ENCODE measurements around the gene FRMD1. TPM values are rescaled to one million over a fixed set of nuclear protein-coding genes. Genes with fewer than 3 reads are reported as not detected.

The FRMD1 gene
- total RNA-seq, 1 experiment from 2014 or later, result 0.57 TPM

DNA sequence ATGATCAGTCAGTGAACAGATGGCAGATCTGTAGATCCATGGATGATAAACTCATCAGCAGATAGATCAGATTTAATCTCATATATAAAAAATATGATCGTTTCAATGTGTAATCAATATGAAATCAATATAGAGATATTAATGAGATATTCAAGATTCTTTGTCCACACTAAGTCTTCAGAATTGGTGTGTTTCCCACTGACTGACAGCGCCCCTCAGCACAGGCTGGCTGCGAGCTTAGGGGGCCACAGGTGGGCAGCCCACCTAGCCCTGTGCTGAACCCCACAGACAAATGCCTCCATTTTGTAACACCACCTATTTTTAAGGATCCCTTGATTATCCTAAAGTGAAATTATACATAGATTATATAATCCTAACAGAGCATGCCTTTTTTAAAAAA lies 32.3 kb downstream of the FRMD1 start (continued):
- TF ChIP-seq NR2C2 (CRISPR knock-in tag; IDR thresholded peaks at IDR 0.05) (no peak), IRF2 (CRISPR knock-in tag; IDR thresholded peaks at IDR 0.05; ENCODE audit: borderline replicate concordance, low read depth) (no peak), ZNF138 (CRISPR knock-in tag; conservative IDR thresholded peaks at IDR 0.05) (no peak), EMX1 (CRISPR knock-in tag; IDR thresholded peaks at IDR 0.05) (no peak), GABPB1 (CRISPR knock-in tag; IDR thresholded peaks at IDR 0.05) (no peak)

DNA sequence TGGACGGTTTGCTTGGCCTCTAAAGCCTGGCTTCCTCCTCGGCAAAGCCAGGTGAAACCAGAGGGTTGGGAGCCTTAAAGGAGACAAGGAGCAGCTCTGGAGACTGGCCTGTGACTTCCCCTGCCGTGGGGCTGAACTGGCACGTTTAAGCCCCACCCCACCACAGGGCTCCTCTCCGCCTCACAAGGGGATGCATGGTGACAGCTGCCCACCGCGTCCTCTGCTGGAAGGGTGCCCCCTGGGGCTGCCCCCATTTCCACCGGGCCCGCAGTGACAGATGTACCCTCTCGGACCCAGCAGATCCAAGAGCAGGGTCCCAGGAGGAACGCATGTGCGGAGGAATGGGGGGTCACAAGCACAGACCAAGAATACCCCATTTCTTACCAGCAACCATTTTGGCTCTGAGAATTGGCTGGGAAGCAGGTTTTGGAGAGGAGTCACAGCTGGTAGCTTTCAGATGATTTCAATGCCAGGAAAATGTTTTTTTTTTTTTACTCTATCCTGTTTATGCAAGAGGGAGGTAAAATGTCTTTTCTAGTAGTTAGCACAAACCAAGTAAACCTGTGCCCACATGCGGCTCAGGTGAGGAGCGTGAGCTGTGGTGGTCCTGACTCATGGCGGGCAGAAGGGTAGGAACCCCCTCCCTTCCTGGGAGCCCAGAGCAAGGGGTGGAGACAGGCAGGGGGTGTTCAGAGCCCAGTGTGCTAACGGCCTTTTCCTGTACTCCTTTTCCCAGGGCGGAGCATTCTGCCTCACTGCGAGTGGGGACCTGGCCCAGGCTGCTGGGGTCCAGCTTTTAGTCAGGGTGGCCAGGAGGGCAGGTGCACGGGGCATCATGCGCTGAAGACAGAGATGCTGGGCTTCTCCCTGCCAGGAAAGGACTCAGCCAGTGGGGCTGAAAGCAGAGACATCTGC lies 33.0 kb downstream of the FRMD1 start:
- Mint-ChIP-seq H3K27me3 (ENCODE audit: low read depth) (0 out of 2 replicates have a peak, but pooled peaks cover 2% of the 10 kb centered on the region), H3K4me1 (no peaks in the 10 kb centered on the region), H3K27ac (peak overlapping the region; percentile 45; the same call in 1 of the 2 replicates), H3K9me3 (peaks cover 5% of the 10 kb centered on the region), H3K36me3 (peaks cover 8% of the 10 kb centered on the region), H3K4me3 (no peak overlapping the region)
- no peak for ATAC-seq
- no peak for DNase-seq (ENCODE audit: low spot score)
- TF ChIP-seq, protein P1, sequence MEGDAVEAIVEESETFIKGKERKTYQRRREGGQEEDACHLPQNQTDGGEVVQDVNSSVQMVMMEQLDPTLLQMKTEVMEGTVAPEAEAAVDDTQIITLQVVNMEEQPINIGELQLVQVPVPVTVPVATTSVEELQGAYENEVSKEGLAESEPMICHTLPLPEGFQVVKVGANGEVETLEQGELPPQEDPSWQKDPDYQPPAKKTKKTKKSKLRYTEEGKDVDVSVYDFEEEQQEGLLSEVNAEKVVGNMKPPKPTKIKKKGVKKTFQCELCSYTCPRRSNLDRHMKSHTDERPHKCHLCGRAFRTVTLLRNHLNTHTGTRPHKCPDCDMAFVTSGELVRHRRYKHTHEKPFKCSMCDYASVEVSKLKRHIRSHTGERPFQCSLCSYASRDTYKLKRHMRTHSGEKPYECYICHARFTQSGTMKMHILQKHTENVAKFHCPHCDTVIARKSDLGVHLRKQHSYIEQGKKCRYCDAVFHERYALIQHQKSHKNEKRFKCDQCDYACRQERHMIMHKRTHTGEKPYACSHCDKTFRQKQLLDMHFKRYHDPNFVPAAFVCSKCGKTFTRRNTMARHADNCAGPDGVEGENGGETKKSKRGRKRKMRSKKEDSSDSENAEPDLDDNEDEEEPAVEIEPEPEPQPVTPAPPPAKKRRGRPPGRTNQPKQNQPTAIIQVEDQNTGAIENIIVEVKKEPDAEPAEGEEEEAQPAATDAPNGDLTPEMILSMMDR (IDR thresholded peaks at IDR 0.05), result no peak
- TF ChIP-seq ZNF671 (CRISPR knock-in tag; IDR thresholded peaks at IDR 0.05), result no peak
- TF ChIP-seq KAT7 (CRISPR knock-in tag; IDR thresholded peaks at IDR 0.05; ENCODE audit: borderline replicate concordance), result no peak
- no peak for TF ChIP-seq NR1H2 (CRISPR knock-in tag; IDR thresholded peaks at IDR 0.05)
- TF ChIP-seq CREB1 (CRISPR knock-in tag; IDR thresholded peaks at IDR 0.05), result no peak
- TF ChIP-seq RELA (CRISPR knock-in tag; IDR thresholded peaks at IDR 0.05; ENCODE audit: borderline replicate concordance), result no peak
- no peak for TF ChIP-seq CBFB (CRISPR knock-in tag; IDR thresholded peaks at IDR 0.05; ENCODE audit: low read depth)
- TF ChIP-seq OVOL2 (CRISPR knock-in tag; IDR thresholded peaks at IDR 0.05; ENCODE audit: borderline replicate concordance), result no peak
- TF ChIP-seq TEAD1 (CRISPR knock-in tag; IDR thresholded peaks at IDR 0.05), result no peak
- TF ChIP-seq ZNF121 (CRISPR knock-in tag; IDR thresholded peaks at IDR 0.05), result no peak
- TF ChIP-seq NFATC4 (CRISPR knock-in tag; IDR thresholded peaks at IDR 0.05), result no peak
- no peak for TF ChIP-seq ZNF138 (CRISPR knock-in tag; conservative IDR thresholded peaks at IDR 0.05)
- no peak for TF ChIP-seq ZNF396 (CRISPR knock-in tag; IDR thresholded peaks at IDR 0.05; ENCODE audit: borderline replicate concordance)
- TF ChIP-seq SP1 (CRISPR knock-in tag; conservative IDR thresholded peaks at IDR 0.05), result no peak
- TF ChIP-seq MXD4 (CRISPR knock-in tag; IDR thresholded peaks at IDR 0.05; ENCODE audit: borderline replicate concordance), result no peak
- TF ChIP-seq, protein P2, sequence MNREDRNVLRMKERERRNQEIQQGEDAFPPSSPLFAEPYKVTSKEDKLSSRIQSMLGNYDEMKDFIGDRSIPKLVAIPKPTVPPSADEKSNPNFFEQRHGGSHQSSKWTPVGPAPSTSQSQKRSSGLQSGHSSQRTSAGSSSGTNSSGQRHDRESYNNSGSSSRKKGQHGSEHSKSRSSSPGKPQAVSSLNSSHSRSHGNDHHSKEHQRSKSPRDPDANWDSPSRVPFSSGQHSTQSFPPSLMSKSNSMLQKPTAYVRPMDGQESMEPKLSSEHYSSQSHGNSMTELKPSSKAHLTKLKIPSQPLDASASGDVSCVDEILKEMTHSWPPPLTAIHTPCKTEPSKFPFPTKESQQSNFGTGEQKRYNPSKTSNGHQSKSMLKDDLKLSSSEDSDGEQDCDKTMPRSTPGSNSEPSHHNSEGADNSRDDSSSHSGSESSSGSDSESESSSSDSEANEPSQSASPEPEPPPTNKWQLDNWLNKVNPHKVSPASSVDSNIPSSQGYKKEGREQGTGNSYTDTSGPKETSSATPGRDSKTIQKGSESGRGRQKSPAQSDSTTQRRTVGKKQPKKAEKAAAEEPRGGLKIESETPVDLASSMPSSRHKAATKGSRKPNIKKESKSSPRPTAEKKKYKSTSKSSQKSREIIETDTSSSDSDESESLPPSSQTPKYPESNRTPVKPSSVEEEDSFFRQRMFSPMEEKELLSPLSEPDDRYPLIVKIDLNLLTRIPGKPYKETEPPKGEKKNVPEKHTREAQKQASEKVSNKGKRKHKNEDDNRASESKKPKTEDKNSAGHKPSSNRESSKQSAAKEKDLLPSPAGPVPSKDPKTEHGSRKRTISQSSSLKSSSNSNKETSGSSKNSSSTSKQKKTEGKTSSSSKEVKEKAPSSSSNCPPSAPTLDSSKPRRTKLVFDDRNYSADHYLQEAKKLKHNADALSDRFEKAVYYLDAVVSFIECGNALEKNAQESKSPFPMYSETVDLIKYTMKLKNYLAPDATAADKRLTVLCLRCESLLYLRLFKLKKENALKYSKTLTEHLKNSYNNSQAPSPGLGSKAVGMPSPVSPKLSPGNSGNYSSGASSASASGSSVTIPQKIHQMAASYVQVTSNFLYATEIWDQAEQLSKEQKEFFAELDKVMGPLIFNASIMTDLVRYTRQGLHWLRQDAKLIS (CRISPR knock-in tag; IDR thresholded peaks at IDR 0.05; ENCODE audit: borderline replicate concordance), result no peak
- CTCF ChIA-PET, result interaction anchor here (1.1 to 2.6 kb wide), 6 partner anchors 14 to 87 kb away, joined by 3 to 12 read pairs (median 4); no protein-coding TSS in a partner anchor
- POLR2A ChIA-PET, result no interaction called here
